WTC11 (cell line): ENCODE data around the gene CZIB. TPM values are rescaled to one million over a fixed set of nuclear protein-coding genes. Genes with fewer than 3 reads are reported as not detected.

Experiments
- ATAC-seq: fragments of 200-7000 bp; cut with Tn5 transposase; 2 replicates; pipeline ENCODE4 v1.10.0; 2021; ENCODE audit warnings: mild to moderate bottlenecking, moderate library complexity
- CTCF ChIA-PET: fragments of 300-600 bp; sonication (Branson Sonifier 250); formaldehyde crosslinking; loops from one replicate; lab custom pipeline; 2021; ENCODE audit warnings: antibody characterized with exemption; lab: Charles Lee
- POLR2A ChIA-PET: fragments of 350-600 bp; sonication (Branson Sonifier 250); formaldehyde crosslinking; loops from one replicate; lab custom pipeline; 2021; ENCODE audit warnings: antibody characterized with exemption; lab: Charles Lee
- DNase-seq: peaks from one replicate; pipeline ENCODE4 v3.0.0; 2021; ENCODE audit warnings: low spot score
- H3K27ac Mint-ChIP-seq: 2 replicates; pipeline ENCODE4 v1.8.0; 2021; ENCODE audit warnings: mixed read lengths
- H3K27me3 Mint-ChIP-seq: 2 replicates; pipeline ENCODE4 v1.8.0; 2021; ENCODE audit warnings: low read depth, mild to moderate bottlenecking, moderate library complexity, mixed read lengths
- H3K36me3 Mint-ChIP-seq: 2 replicates; pipeline ENCODE4 v1.8.0; 2021; ENCODE audit warnings: mixed read lengths
- H3K4me1 Mint-ChIP-seq: 2 replicates; pipeline ENCODE4 v1.8.0; 2022; ENCODE audit warnings: mixed read lengths
- H3K4me3 Mint-ChIP-seq: 2 replicates; pipeline ENCODE4 v1.8.0; 2021; ENCODE audit warnings: mild to moderate bottlenecking, moderate library complexity, mixed read lengths
- H3K9me3 Mint-ChIP-seq: 2 replicates; pipeline ENCODE4 v1.8.0; 2021; ENCODE audit warnings: mixed read lengths
- CREM ChIP-seq: sonication (generic); formaldehyde crosslinking; IDR thresholded peaks from 2 replicates; pipeline ENCODE4 v1.8.1; 2022; ENCODE audit warnings: mild to moderate bottlenecking, missing genetic modification reagents, moderate library complexity
- FOXP1 ChIP-seq: sonication (generic); formaldehyde crosslinking; IDR thresholded peaks from 2 replicates; pipeline ENCODE4 v1.8.0; 2022; ENCODE audit warnings: missing genetic modification reagents, mild to moderate bottlenecking, moderate library complexity, borderline replicate concordance
- GTF2I ChIP-seq: fragments of 250-450 bp; sonication (Bioruptor Pico); conservative IDR thresholded peaks from 2 replicates; pipeline ENCODE4 v1.4.0; 2021; ENCODE audit warnings: mild to moderate bottlenecking
- IRF2 ChIP-seq: sonication (generic); formaldehyde crosslinking; IDR thresholded peaks from 2 replicates; pipeline ENCODE4 v1.8.0; 2022; ENCODE audit warnings: low read depth, missing genetic modification reagents, borderline replicate concordance
- MYBL2 ChIP-seq: sonication (generic); formaldehyde crosslinking; IDR thresholded peaks from 2 replicates; pipeline ENCODE4 v1.8.1; 2023; ENCODE audit warnings: mild to moderate bottlenecking, moderate library complexity, missing genetic modification reagents
- NR2C2 ChIP-seq: sonication (generic); formaldehyde crosslinking; IDR thresholded peaks from 2 replicates; pipeline ENCODE4 v1.8.0; 2022; ENCODE audit warnings: mild to moderate bottlenecking, missing genetic modification reagents
- NR3C1 ChIP-seq: sonication (generic); formaldehyde crosslinking; conservative IDR thresholded peaks from 2 replicates; pipeline ENCODE4 v1.8.1; 2023; ENCODE audit warnings: low read depth, mild to moderate bottlenecking, missing genetic modification reagents
- RELA ChIP-seq: sonication (generic); formaldehyde crosslinking; IDR thresholded peaks from 2 replicates; pipeline ENCODE4 v1.8.1; 2022; ENCODE audit warnings: missing genetic modification reagents, mild to moderate bottlenecking, borderline replicate concordance
- RORB ChIP-seq: fragments of 250-450 bp; sonication (Bioruptor Pico); IDR thresholded peaks from 2 replicates; pipeline ENCODE4 v1.9.0; 2021; ENCODE audit warnings: mild to moderate bottlenecking
- TP53 ChIP-seq: sonication (generic); formaldehyde crosslinking; IDR thresholded peaks from 2 replicates; pipeline ENCODE4 v1.8.1; 2023; ENCODE audit warnings: mild to moderate bottlenecking, missing genetic modification reagents
- ZBTB21 ChIP-seq: sonication (generic); formaldehyde crosslinking; IDR thresholded peaks from 2 replicates; pipeline ENCODE4 v1.8.1; 2023; ENCODE audit warnings: mild to moderate bottlenecking, missing genetic modification reagents, borderline replicate concordance
- ZNF219 ChIP-seq: sonication (generic); formaldehyde crosslinking; IDR thresholded peaks from 2 replicates; pipeline ENCODE4 v1.8.0; 2023; ENCODE audit warnings: missing genetic modification reagents, mild to moderate bottlenecking, borderline replicate concordance
- ZNF317 ChIP-seq: sonication (generic); formaldehyde crosslinking; IDR thresholded peaks from 2 replicates; pipeline ENCODE4 v1.8.1; 2023; ENCODE audit warnings: low read depth, mild to moderate bottlenecking, moderate library complexity, missing genetic modification reagents, borderline replicate concordance
- ZNF396 ChIP-seq: fragments of 250-450 bp; sonication (Bioruptor Pico); IDR thresholded peaks from 2 replicates; pipeline ENCODE4 v1.8.0; 2021; ENCODE audit warnings: mild to moderate bottlenecking, moderate library complexity, borderline replicate concordance
- ZNF423 ChIP-seq: fragments of 250-450 bp; sonication (Bioruptor Pico); IDR thresholded peaks from 2 replicates; pipeline ENCODE4 v2.1.2; 2022; ENCODE audit warnings: mild to moderate bottlenecking, moderate library complexity
- total RNA-seq: library from RNA; stranded (reverse); gene quantifications from 3 replicates; pipeline ENCODE4 v1.2.3, GENCODE V29; 2021
- TF ChIP-seq, protein P1 (sequence below): sonication (generic); formaldehyde crosslinking; IDR thresholded peaks from 2 replicates; pipeline ENCODE4 v1.8.1; 2022; ENCODE audit warnings: mild to moderate bottlenecking, moderate library complexity, missing genetic modification reagents
- TF ChIP-seq, protein P2 (sequence below): fragments of 250-450 bp; sonication (Bioruptor Pico); IDR thresholded peaks from 2 replicates; pipeline ENCODE4 v1.9.0; 2021; ENCODE audit warnings: mild to moderate bottlenecking
- TF ChIP-seq, protein P3 (sequence below): sonication (generic); formaldehyde crosslinking; IDR thresholded peaks from 2 replicates; pipeline ENCODE4 v1.8.1; 2023; ENCODE audit warnings: mild to moderate bottlenecking, missing genetic modification reagents, borderline replicate concordance
- TF ChIP-seq, protein P4 (sequence below): sonication (generic); formaldehyde crosslinking; IDR thresholded peaks from 2 replicates; pipeline ENCODE4 v1.8.1; 2023; ENCODE audit warnings: mild to moderate bottlenecking, missing genetic modification reagents, moderate library complexity
- TF ChIP-seq, protein P5 (sequence below): sonication (generic); formaldehyde crosslinking; IDR thresholded peaks from 2 replicates; pipeline ENCODE4 v1.8.1; 2022; ENCODE audit warnings: missing genetic modification reagents, borderline replicate concordance
- TF ChIP-seq, protein P6 (sequence below): sonication (generic); formaldehyde crosslinking; IDR thresholded peaks from 2 replicates; pipeline ENCODE4 v1.8.0; 2023; ENCODE audit warnings: mild to moderate bottlenecking, missing genetic modification reagents

The CZIB gene
- total RNA-seq, 1 experiment from 2014 or later: 41.6 TPM

DNA sequence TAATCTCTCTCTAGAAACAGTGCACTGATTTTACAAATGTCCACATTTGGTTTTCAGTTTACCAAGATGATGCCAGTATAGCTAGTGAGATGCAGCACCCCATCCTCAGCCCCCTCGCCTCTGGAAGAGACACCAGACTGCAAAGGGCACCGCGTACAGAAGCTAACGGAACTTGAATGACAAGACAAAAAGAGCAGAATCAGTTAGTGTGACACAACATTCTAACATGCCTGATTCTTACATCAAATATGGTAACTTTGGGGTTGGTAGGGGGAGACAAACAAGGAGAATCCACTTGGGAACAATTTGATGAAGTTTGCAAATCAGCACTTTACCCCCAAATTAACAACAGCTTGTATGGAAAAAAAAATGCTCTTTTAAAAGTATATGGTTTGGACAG, 21.9 kb upstream of the CZIB start:
- DNase-seq: no peak

DNA sequence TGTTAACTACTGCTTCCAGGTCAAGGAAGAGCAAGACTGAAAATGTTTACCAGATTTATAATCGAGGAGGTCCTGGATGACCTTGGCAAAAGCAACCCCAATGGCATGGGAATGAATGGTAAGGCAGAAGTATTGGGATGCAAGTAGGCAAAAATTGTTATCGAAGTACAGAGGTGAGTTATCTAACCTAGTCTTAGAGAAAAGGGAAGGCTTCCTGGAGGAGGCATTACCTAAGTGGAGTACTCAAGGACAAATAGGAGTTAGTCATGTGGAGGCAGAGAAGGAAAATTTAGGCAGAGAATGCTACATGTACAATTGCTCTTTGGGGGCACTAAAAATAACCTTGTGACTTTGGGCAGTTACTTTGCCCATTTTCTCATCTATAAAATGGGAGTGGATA, 21.4 kb upstream of the CZIB start:
- H3K27ac Mint-ChIP-seq: no peak overlapping the region; the same call in 1 of the 2 replicates
- POLR2A ChIA-PET: no interaction called here

More for the DNA sequence above, 21.9 kb upstream of the CZIB start:
- ATAC-seq: no peak
- POLR2A ChIA-PET: interaction anchor here (0.7 kb wide), 1 partner anchor 383 kb away, joined by 3 read pairs; no protein-coding TSS in a partner anchor
- CTCF ChIA-PET: no interaction called here
- H3K4me3 Mint-ChIP-seq: no peak overlapping the region
- H3K36me3 Mint-ChIP-seq: peaks cover 17% of the 10 kb centered on the region
- no peaks in the 10 kb centered on the region for H3K9me3 Mint-ChIP-seq
- no peak for TF ChIP-seq ZNF317
- TF ChIP-seq TP53 (CRISPR knock-in tag): no peak
- TF ChIP-seq, protein P1, sequence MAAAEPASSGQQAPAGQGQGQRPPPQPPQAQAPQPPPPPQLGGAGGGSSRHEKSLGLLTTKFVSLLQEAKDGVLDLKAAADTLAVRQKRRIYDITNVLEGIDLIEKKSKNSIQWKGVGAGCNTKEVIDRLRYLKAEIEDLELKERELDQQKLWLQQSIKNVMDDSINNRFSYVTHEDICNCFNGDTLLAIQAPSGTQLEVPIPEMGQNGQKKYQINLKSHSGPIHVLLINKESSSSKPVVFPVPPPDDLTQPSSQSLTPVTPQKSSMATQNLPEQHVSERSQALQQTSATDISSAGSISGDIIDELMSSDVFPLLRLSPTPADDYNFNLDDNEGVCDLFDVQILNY (CRISPR knock-in tag): no peak
- no peak for TF ChIP-seq IRF2 (CRISPR knock-in tag)
- no peak for TF ChIP-seq FOXP1
- no peak overlapping the region for H3K27ac Mint-ChIP-seq
- H3K27me3 Mint-ChIP-seq: peaks cover 7% of the 10 kb centered on the region
- H3K4me1 Mint-ChIP-seq: peaks cover 10% of the 10 kb centered on the region

More for the DNA sequence above, 21.4 kb upstream of the CZIB start:
- TF ChIP-seq RELA (CRISPR knock-in tag): no peak
- TF ChIP-seq, protein P2, sequence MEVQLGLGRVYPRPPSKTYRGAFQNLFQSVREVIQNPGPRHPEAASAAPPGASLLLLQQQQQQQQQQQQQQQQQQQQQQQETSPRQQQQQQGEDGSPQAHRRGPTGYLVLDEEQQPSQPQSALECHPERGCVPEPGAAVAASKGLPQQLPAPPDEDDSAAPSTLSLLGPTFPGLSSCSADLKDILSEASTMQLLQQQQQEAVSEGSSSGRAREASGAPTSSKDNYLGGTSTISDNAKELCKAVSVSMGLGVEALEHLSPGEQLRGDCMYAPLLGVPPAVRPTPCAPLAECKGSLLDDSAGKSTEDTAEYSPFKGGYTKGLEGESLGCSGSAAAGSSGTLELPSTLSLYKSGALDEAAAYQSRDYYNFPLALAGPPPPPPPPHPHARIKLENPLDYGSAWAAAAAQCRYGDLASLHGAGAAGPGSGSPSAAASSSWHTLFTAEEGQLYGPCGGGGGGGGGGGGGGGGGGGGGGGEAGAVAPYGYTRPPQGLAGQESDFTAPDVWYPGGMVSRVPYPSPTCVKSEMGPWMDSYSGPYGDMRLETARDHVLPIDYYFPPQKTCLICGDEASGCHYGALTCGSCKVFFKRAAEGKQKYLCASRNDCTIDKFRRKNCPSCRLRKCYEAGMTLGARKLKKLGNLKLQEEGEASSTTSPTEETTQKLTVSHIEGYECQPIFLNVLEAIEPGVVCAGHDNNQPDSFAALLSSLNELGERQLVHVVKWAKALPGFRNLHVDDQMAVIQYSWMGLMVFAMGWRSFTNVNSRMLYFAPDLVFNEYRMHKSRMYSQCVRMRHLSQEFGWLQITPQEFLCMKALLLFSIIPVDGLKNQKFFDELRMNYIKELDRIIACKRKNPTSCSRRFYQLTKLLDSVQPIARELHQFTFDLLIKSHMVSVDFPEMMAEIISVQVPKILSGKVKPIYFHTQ (CRISPR knock-in tag): no peak
- TF ChIP-seq, protein P3, sequence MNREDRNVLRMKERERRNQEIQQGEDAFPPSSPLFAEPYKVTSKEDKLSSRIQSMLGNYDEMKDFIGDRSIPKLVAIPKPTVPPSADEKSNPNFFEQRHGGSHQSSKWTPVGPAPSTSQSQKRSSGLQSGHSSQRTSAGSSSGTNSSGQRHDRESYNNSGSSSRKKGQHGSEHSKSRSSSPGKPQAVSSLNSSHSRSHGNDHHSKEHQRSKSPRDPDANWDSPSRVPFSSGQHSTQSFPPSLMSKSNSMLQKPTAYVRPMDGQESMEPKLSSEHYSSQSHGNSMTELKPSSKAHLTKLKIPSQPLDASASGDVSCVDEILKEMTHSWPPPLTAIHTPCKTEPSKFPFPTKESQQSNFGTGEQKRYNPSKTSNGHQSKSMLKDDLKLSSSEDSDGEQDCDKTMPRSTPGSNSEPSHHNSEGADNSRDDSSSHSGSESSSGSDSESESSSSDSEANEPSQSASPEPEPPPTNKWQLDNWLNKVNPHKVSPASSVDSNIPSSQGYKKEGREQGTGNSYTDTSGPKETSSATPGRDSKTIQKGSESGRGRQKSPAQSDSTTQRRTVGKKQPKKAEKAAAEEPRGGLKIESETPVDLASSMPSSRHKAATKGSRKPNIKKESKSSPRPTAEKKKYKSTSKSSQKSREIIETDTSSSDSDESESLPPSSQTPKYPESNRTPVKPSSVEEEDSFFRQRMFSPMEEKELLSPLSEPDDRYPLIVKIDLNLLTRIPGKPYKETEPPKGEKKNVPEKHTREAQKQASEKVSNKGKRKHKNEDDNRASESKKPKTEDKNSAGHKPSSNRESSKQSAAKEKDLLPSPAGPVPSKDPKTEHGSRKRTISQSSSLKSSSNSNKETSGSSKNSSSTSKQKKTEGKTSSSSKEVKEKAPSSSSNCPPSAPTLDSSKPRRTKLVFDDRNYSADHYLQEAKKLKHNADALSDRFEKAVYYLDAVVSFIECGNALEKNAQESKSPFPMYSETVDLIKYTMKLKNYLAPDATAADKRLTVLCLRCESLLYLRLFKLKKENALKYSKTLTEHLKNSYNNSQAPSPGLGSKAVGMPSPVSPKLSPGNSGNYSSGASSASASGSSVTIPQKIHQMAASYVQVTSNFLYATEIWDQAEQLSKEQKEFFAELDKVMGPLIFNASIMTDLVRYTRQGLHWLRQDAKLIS (CRISPR knock-in tag): no peak
- TF ChIP-seq GTF2I (CRISPR knock-in tag): no peak
- no peak for TF ChIP-seq ZBTB21 (CRISPR knock-in tag)
- TF ChIP-seq RORB: no peak
- TF ChIP-seq, protein P4, sequence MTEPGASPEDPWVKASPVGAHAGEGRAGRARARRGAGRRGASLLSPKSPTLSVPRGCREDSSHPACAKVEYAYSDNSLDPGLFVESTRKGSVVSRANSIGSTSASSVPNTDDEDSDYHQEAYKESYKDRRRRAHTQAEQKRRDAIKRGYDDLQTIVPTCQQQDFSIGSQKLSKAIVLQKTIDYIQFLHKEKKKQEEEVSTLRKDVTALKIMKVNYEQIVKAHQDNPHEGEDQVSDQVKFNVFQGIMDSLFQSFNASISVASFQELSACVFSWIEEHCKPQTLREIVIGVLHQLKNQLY (CRISPR knock-in tag): no peak
- no peak for TF ChIP-seq NR2C2 (CRISPR knock-in tag)
- no peak for TF ChIP-seq ZNF396 (CRISPR knock-in tag)
- TF ChIP-seq, protein P5, sequence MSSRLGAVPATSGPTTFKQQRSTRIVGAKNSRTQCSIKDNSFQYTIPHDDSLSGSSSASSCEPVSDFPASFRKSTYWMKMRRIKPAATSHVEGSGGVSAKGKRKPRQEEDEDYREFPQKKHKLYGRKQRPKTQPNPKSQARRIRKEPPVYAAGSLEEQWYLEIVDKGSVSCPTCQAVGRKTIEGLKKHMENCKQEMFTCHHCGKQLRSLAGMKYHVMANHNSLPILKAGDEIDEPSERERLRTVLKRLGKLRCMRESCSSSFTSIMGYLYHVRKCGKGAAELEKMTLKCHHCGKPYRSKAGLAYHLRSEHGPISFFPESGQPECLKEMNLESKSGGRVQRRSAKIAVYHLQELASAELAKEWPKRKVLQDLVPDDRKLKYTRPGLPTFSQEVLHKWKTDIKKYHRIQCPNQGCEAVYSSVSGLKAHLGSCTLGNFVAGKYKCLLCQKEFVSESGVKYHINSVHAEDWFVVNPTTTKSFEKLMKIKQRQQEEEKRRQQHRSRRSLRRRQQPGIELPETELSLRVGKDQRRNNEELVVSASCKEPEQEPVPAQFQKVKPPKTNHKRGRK (CRISPR knock-in tag): no peak
- TF ChIP-seq FOXP1: no peak
- TF ChIP-seq MYBL2: no peak
- no peak for TF ChIP-seq CREM (CRISPR knock-in tag)
- TF ChIP-seq, protein P6, sequence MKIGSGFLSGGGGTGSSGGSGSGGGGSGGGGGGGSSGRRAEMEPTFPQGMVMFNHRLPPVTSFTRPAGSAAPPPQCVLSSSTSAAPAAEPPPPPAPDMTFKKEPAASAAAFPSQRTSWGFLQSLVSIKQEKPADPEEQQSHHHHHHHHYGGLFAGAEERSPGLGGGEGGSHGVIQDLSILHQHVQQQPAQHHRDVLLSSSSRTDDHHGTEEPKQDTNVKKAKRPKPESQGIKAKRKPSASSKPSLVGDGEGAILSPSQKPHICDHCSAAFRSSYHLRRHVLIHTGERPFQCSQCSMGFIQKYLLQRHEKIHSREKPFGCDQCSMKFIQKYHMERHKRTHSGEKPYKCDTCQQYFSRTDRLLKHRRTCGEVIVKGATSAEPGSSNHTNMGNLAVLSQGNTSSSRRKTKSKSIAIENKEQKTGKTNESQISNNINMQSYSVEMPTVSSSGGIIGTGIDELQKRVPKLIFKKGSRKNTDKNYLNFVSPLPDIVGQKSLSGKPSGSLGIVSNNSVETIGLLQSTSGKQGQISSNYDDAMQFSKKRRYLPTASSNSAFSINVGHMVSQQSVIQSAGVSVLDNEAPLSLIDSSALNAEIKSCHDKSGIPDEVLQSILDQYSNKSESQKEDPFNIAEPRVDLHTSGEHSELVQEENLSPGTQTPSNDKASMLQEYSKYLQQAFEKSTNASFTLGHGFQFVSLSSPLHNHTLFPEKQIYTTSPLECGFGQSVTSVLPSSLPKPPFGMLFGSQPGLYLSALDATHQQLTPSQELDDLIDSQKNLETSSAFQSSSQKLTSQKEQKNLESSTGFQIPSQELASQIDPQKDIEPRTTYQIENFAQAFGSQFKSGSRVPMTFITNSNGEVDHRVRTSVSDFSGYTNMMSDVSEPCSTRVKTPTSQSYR (CRISPR knock-in tag): no peak
- TF ChIP-seq ZNF219 (CRISPR knock-in tag): no peak
- TF ChIP-seq ZNF423 (CRISPR knock-in tag): no peak
- no peak for TF ChIP-seq NR3C1 (CRISPR knock-in tag)
- DNase-seq (no peak), ATAC-seq (no peak)
- Mint-ChIP-seq H3K4me3 (no peak overlapping the region), H3K4me1 (peaks cover 10% of the 10 kb centered on the region), H3K27me3 (peaks cover 7% of the 10 kb centered on the region), H3K36me3 (peaks cover 14% of the 10 kb centered on the region), H3K9me3 (no peaks in the 10 kb centered on the region)
- CTCF ChIA-PET: no interaction called here
